SU-DHL-6 (cell line): ENCODE data around the gene GSTT4.
"Not testable (repeated sequence)": the region's sequence is repeated elsewhere in the genome, so short reads cannot be mapped to it uniquely, and the experiment has no call there.

Source experiments
- CTCF ChIP-seq: fragments of 200-600 bp; sonication (generic); IDR thresholded peaks from one replicate; pipeline ENCODE4 v1.5.1; 2017; ENCODE audit warnings: antibody characterized with exemption, mild to moderate bottlenecking, low read length, moderate library complexity; ENCODE audit not compliant: insufficient read depth, poor library complexity, severe bottlenecking
- EZH2phosphoT487 ChIP-seq: fragments of 200-600 bp; sonication (generic), shearing (Covaris generic); conservative IDR thresholded peaks from 2 replicates; pipeline ENCODE4 v1.6.1; 2018; ENCODE audit warnings: mild to moderate bottlenecking, antibody characterized with exemption, low read length, moderate library complexity, mixed read lengths

GRCh38 chr22:23993080-23993479, 12.2 kb downstream of the GSTT4 start:
- TF ChIP-seq CTCF, EZH2phosphoT487: not testable (repeated sequence)
